GM21526 (cell line): ENCODE results near the gene WWP2.
"Not testable (repeated sequence)": the region's sequence is repeated elsewhere in the genome, so short reads cannot be mapped to it uniquely, and the experiment has no call there.

ENCODE experiments used
- ATAC-seq: cut with Tn5 transposase; IDR thresholded peaks from one replicate; pipeline ENCODE4 v1.9.1; 2021; ENCODE audit warnings: moderate library complexity; ENCODE audit not compliant: unreplicated experiment, low FRiP score

Gene WWP2

GRCh38 chr16:69761983-69762813, at the start of gene WWP2:
Gene WWP2, plus strand, starts transcription at chr16:69762332. Its CDS starts 24,679 bp downstream, at chr16:69787011.
- ATAC-seq: peak; percentile 68

- no peak for ATAC-seq
These were observed 49.1 kb upstream of the WWP2 start for GRCh38 chr16:69712914-69713581.

GRCh38 chr16:69717066-69717465, 45.1 kb upstream of the WWP2 start:
- ATAC-seq: no peak

- ATAC-seq: no peak
These were observed 43.9 kb upstream of the WWP2 start for GRCh38 chr16:69718111-69718764.

GRCh38 chr16:69720822-69721430, 41.2 kb upstream of the WWP2 start:
- no peak for ATAC-seq

GRCh38 chr16:69721441-69721957, 40.6 kb upstream of the WWP2 start:
- no peak for ATAC-seq

- ATAC-seq: no peak
These were observed 37.7 kb upstream of the WWP2 start for GRCh38 chr16:69724414-69724873.

- ATAC-seq: no peak
These were observed 37.1 kb upstream of the WWP2 start for GRCh38 chr16:69724981-69725479.

GRCh38 chr16:69725480-69726312, 36.4 kb upstream of the WWP2 start:
- ATAC-seq: no peak

GRCh38 chr16:69726313-69727060, 35.6 kb upstream of the WWP2 start, which contains the start of gene NQO1:
Gene NQO1, minus strand, starts transcription at chr16:69726560. Its CDS starts 121 bp downstream, at chr16:69726439.
- peak; percentile 97 for ATAC-seq

GRCh38 chr16:69727916-69728270, 34.2 kb upstream of the WWP2 start:
- no peak for ATAC-seq

- not testable (repeated sequence) for ATAC-seq
These were observed 33.1 kb upstream of the WWP2 start for GRCh38 chr16:69729030-69729429.

GRCh38 chr16:69731280-69731679, 30.9 kb upstream of the WWP2 start:
- not testable (repeated sequence) for ATAC-seq

- no peak for ATAC-seq
These were observed 30.0 kb upstream of the WWP2 start for GRCh38 chr16:69732101-69732500.

GRCh38 chr16:69741519-69741918, 20.6 kb upstream of the WWP2 start:
- no peak for ATAC-seq

- ATAC-seq: no peak
These were observed 19.9 kb upstream of the WWP2 start for GRCh38 chr16:69741951-69742904.

GRCh38 chr16:69744363-69745231, 17.5 kb upstream of the WWP2 start:
- ATAC-seq: no peak
